Measurements from ENCODE around the gene RPS27.

DNA sequence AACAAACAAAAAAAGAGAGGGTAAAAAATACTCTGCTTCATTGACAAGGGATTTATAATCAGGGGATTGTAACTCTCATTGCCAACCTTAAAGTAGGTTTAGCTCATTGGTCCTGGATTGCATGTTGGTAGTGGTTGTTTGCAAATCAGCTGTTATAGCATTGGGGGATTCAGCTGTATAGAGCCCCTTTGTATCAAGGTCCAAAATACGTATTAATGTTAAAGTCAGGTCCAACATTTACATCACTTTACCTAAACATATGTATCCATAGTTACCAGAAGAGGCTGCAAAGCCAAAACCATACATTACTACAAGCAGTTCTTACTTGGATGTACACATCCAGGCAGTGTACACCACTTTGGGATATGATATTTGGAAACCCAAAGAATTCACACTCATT is 29.4 kb downstream of the RPS27 start:
- TF ChIP-seq, protein P1, sequence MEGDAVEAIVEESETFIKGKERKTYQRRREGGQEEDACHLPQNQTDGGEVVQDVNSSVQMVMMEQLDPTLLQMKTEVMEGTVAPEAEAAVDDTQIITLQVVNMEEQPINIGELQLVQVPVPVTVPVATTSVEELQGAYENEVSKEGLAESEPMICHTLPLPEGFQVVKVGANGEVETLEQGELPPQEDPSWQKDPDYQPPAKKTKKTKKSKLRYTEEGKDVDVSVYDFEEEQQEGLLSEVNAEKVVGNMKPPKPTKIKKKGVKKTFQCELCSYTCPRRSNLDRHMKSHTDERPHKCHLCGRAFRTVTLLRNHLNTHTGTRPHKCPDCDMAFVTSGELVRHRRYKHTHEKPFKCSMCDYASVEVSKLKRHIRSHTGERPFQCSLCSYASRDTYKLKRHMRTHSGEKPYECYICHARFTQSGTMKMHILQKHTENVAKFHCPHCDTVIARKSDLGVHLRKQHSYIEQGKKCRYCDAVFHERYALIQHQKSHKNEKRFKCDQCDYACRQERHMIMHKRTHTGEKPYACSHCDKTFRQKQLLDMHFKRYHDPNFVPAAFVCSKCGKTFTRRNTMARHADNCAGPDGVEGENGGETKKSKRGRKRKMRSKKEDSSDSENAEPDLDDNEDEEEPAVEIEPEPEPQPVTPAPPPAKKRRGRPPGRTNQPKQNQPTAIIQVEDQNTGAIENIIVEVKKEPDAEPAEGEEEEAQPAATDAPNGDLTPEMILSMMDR (conservative IDR thresholded peaks at IDR 0.05; ENCODE audit: low read depth, low read length): no peak
- TF ChIP-seq EZH2 (IDR thresholded peaks at IDR 0.05; ENCODE audit: borderline replicate concordance, low read depth, low read length, poor library complexity, severe bottlenecking): no peak

All from A673 (cell line).